ENCODE results near the gene ZNF609. TPM values are rescaled to one million over a fixed set of nuclear protein-coding genes. Genes with fewer than 3 reads are reported as not detected.

ZNF609 gene
- total and polyA plus RNA-seq, 2 experiments from 2014 or later, result 12.5 to 23.0 TPM

DNA sequence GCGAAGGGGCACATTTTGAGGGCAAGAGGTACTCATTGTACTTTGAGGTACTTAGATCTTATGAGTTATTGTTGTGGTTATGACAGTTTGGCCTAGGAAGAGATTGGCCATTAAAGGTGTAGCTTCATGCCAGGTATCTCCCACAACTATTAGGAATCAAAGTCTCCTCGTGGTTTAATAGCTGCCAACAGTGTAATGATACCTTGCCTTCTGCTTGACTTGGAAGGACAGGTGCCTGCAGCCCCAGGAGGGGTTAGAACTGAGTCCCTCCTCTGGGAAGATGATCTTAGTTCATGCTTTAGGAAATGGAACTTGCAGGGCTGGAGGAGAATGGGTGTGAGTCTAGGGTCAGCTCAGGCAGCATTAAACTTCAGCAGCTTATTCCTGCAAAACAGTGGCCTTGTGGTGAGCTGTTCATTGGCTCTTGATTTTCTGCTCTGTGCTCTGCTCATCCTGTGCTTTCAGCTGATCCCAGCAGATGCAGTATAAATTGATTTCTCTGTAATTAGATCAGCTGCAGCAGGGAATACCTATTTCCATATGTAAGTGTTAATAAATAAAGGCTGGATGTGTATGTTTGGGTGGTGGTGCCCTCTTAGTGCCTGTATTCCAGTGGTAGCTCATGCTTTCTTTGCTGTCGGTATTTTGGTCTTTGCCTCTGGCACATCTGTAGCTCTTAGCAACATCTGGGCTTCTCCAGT lies 40.5 kb downstream of the ZNF609 start:
- 56% methylated on average over 3 of the region's 3 CpGs for WGBS (ENCODE audit: low lambda C conversion rate, missing lambda C conversion rate)
- H2AFZ ChIP-seq, result no peak overlapping the region

DNA sequence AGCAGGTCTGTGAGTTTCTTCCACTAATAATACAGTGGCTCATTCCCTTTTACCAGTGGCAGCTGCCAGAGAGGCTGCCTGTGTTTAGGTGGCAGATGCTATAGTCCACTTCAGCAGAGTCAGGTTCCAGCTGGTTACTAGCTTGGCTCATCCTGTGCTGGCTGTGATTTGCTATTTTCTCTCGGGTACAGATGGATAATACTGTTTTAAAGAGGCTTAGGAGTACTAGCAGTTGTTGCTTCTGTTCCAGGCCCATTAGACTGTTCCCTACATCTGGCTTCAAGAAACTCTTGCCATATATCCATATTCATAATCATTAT lies 41.0 kb downstream of the ZNF609 start:
- Histone ChIP-seq H3K4me3 (no peak overlapping the region), H3K27ac (no peak overlapping the region), H3K27me3 (no peaks in the 10 kb centered on the region), H3K36me3 (replicated peaks; ENCODE audit: insufficient read depth, low read depth) (no peaks in the 10 kb centered on the region), H3K4me2 (no peak overlapping the region), H3K9me3 (ENCODE audit: low read depth) (no peaks in the 10 kb centered on the region), H2AFZ (no peak overlapping the region), H4K20me1 (ENCODE audit: insufficient read depth, poor library complexity, severe bottlenecking) (peaks cover 6% of the 10 kb centered on the region), H3K79me2 (peaks cover 90% of the 10 kb centered on the region), H3K9me2 (replicated peaks; ENCODE audit: insufficient read depth) (no peaks in the 10 kb centered on the region), H3K4me1 (ENCODE audit: insufficient read depth) (peaks cover 11% of the 10 kb centered on the region)
- no peak for DNase-seq (ENCODE audit: low spot score)
- WGBS (ENCODE audit: low lambda C conversion rate, missing lambda C conversion rate), result 74% methylated on average over 1 of the region's 1 CpG
- TF ChIP-seq, protein P1, sequence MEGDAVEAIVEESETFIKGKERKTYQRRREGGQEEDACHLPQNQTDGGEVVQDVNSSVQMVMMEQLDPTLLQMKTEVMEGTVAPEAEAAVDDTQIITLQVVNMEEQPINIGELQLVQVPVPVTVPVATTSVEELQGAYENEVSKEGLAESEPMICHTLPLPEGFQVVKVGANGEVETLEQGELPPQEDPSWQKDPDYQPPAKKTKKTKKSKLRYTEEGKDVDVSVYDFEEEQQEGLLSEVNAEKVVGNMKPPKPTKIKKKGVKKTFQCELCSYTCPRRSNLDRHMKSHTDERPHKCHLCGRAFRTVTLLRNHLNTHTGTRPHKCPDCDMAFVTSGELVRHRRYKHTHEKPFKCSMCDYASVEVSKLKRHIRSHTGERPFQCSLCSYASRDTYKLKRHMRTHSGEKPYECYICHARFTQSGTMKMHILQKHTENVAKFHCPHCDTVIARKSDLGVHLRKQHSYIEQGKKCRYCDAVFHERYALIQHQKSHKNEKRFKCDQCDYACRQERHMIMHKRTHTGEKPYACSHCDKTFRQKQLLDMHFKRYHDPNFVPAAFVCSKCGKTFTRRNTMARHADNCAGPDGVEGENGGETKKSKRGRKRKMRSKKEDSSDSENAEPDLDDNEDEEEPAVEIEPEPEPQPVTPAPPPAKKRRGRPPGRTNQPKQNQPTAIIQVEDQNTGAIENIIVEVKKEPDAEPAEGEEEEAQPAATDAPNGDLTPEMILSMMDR (IDR thresholded peaks at IDR 0.05; ENCODE audit: poor library complexity), result no peak
- TF ChIP-seq EZH2 (IDR thresholded peaks at IDR 0.05; ENCODE audit: borderline replicate concordance), result no peak
- no peak for TF ChIP-seq EZH2phosphoT487 (IDR thresholded peaks at IDR 0.05; ENCODE audit: low read depth, severe bottlenecking, unreplicated experiment)

More for the DNA sequence above, 40.5 kb downstream of the ZNF609 start:
- H4K20me1 ChIP-seq (ENCODE audit: insufficient read depth, poor library complexity, severe bottlenecking), result peaks cover 6% of the 10 kb centered on the region
- no peaks in the 10 kb centered on the region for H3K36me3 ChIP-seq (replicated peaks; ENCODE audit: insufficient read depth, low read depth)
- H3K79me2 ChIP-seq, result peaks cover 91% of the 10 kb centered on the region
- H3K27me3 ChIP-seq, result no peaks in the 10 kb centered on the region
- H3K4me3 ChIP-seq, result no peak overlapping the region
- no peak overlapping the region for H3K4me2 ChIP-seq
- peaks cover 11% of the 10 kb centered on the region for H3K4me1 ChIP-seq (ENCODE audit: insufficient read depth)
- H3K9me3 ChIP-seq (ENCODE audit: low read depth), result no peaks in the 10 kb centered on the region
- no peak overlapping the region for H3K27ac ChIP-seq
- TF ChIP-seq EZH2phosphoT487 (IDR thresholded peaks at IDR 0.05; ENCODE audit: low read depth, severe bottlenecking, unreplicated experiment) (no peak), EZH2 (IDR thresholded peaks at IDR 0.05; ENCODE audit: borderline replicate concordance) (no peak)
- TF ChIP-seq, protein P1 (IDR thresholded peaks at IDR 0.05; ENCODE audit: poor library complexity), result no peak
- H3K9me2 ChIP-seq (replicated peaks; ENCODE audit: insufficient read depth), result no peaks in the 10 kb centered on the region
- DNase-seq (ENCODE audit: low spot score), result no peak

DNA sequence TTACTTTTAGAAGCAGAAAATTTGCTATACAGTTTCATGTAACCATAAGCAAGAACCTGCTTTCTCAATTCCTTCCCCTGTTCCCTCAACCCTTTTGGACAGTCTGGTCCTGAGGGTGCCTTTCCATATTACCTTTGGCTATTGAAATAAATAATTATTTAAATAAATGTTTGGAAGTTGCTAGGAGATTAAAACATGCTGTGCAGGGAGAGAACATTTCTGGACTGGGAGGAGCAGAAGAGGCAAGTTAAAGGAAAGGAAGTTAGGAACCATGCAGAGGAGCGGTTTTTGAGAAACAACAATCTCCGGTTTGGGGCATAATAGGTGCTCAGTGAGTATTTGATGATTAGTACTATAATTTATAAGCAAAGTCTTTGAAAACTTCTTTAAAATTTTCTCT lies 41.8 kb downstream of the ZNF609 start:
- H3K4me2 ChIP-seq, result no peak overlapping the region
- WGBS (ENCODE audit: low lambda C conversion rate, missing lambda C conversion rate), result 94% methylated on average over 2 of the region's 2 CpGs
- no peaks in the 10 kb centered on the region for H3K9me3 ChIP-seq (ENCODE audit: low read depth)
- DNase-seq (ENCODE audit: low spot score), result no peak
- H3K36me3 ChIP-seq (replicated peaks; ENCODE audit: insufficient read depth, low read depth), result no peaks in the 10 kb centered on the region
- no peak overlapping the region for H3K4me3 ChIP-seq
- H3K4me1 ChIP-seq (ENCODE audit: insufficient read depth), result peaks cover 11% of the 10 kb centered on the region
- H4K20me1 ChIP-seq (ENCODE audit: insufficient read depth, poor library complexity, severe bottlenecking), result peaks cover 6% of the 10 kb centered on the region
- no peak overlapping the region for H2AFZ ChIP-seq
- no peak overlapping the region for H3K27ac ChIP-seq
- no peaks in the 10 kb centered on the region for H3K9me2 ChIP-seq (replicated peaks; ENCODE audit: insufficient read depth)
- peaks cover 83% of the 10 kb centered on the region for H3K79me2 ChIP-seq
- TF ChIP-seq, protein P1 (IDR thresholded peaks at IDR 0.05; ENCODE audit: poor library complexity), result no peak
- no peak for TF ChIP-seq EZH2 (IDR thresholded peaks at IDR 0.05; ENCODE audit: borderline replicate concordance)
- no peak for TF ChIP-seq EZH2phosphoT487 (IDR thresholded peaks at IDR 0.05; ENCODE audit: low read depth, severe bottlenecking, unreplicated experiment)
- no peaks in the 10 kb centered on the region for H3K27me3 ChIP-seq
